Mesenchymal stem cell (in vitro differentiated cells and primary cell): Measurements from ENCODE around the gene ACOT7.

Source experiments
- DNase-seq: peaks from one replicate; pipeline ENCODE4 v3.0.0-alpha.2; 2013
- H2AFZ ChIP-seq: one replicate; pipeline ENCODE4 v1.6.1; 2013; ENCODE audit warnings: low read depth, mild to moderate bottlenecking, control low read depth, inconsistent platforms, low read length, moderate library complexity
- H2AK5ac ChIP-seq: 2 replicates; pipeline ENCODE4 v1.6.1; 2013; ENCODE audit warnings: low read length, moderate library complexity, mild to moderate bottlenecking, inconsistent platforms; ENCODE audit not compliant: severe bottlenecking
- H2BK120ac ChIP-seq: one replicate; pipeline ENCODE4 v1.6.1; 2013; ENCODE audit warnings: low read depth, mild to moderate bottlenecking, inconsistent platforms, low read length, moderate library complexity
- H2BK12ac ChIP-seq, 2 experiments: one replicate each; pipeline ENCODE4 v1.6.1; 2013; ENCODE audit warnings: inconsistent platforms in 2 of 2, low read length in 2 of 2, mild to moderate bottlenecking in 2 of 2, moderate library complexity in 2 of 2, control low read depth in 1 of 2
- H2BK15ac ChIP-seq: one replicate; pipeline ENCODE4 v1.6.1; 2013; ENCODE audit warnings: mild to moderate bottlenecking, low read depth, inconsistent platforms; ENCODE audit not compliant: poor library complexity, severe bottlenecking
- H2BK5ac ChIP-seq: 2 replicates; pipeline ENCODE4 v1.6.1; 2013; ENCODE audit warnings: low read depth, mild to moderate bottlenecking, low read length, control low read depth, inconsistent platforms; ENCODE audit not compliant: poor library complexity, severe bottlenecking
- H3K14ac ChIP-seq, 2 experiments: one replicate each; pipeline ENCODE4 v1.6.1; 2013; ENCODE audit warnings: inconsistent platforms in 2 of 2, low read length in 2 of 2, control low read depth in 1 of 2, mild to moderate bottlenecking in 1 of 2, moderate library complexity in 1 of 2
- H3K18ac ChIP-seq, 2 experiments: one replicate each; pipeline ENCODE4 v1.6.1; 2013; ENCODE audit warnings: inconsistent platforms in 2 of 2, low read length in 2 of 2, control low read depth in 1 of 2, low read depth in 1 of 2, mild to moderate bottlenecking in 1 of 2
- H3K23ac ChIP-seq, 2 experiments: one replicate each; pipeline ENCODE4 v1.6.1; 2013; ENCODE audit warnings: inconsistent platforms in 2 of 2, low read length in 2 of 2, mild to moderate bottlenecking in 2 of 2, moderate library complexity in 2 of 2, control low read depth in 1 of 2
- H3K27ac ChIP-seq: 2 replicates; pipeline ENCODE4 v1.5.1; 2013; ENCODE audit warnings: mild to moderate bottlenecking, moderate library complexity, low read length, control low read depth, inconsistent platforms; ENCODE audit not compliant: poor library complexity, severe bottlenecking
- H3K27me3 ChIP-seq, 2 experiments: 2 replicates each; pipeline versions ENCODE4 v1.6.1 to v1.7.0; 2013; ENCODE audit warnings: low read length in 2 of 2, mild to moderate bottlenecking in 2 of 2, moderate library complexity in 2 of 2, control low read depth in 1 of 2, inconsistent platforms in 1 of 2; ENCODE audit not compliant: control insufficient read depth in 1 of 2, insufficient read depth in 1 of 2
- H3K36me3 ChIP-seq, 2 experiments: 2 replicates each; pipeline versions ENCODE4 v1.6.1 to v1.7.0; 2013; ENCODE audit warnings: low read length in 2 of 2, control low read depth in 1 of 2, inconsistent platforms in 1 of 2, low read depth in 1 of 2, mild to moderate bottlenecking in 1 of 2; ENCODE audit not compliant: insufficient read depth in 2 of 2, control insufficient read depth in 1 of 2
- H3K4ac ChIP-seq, 2 experiments: one replicate each; pipeline ENCODE4 v1.6.1; 2013; ENCODE audit warnings: inconsistent platforms in 2 of 2, low read length in 2 of 2, mild to moderate bottlenecking in 2 of 2, moderate library complexity in 2 of 2, control low read depth in 1 of 2, low read depth in 1 of 2
- H3K4me1 ChIP-seq: 2 replicates; pipeline ENCODE4 v1.6.1; 2013; ENCODE audit warnings: low read depth, low read length, control low read depth; ENCODE audit not compliant: control insufficient read depth, insufficient read depth
- H3K4me2 ChIP-seq: 2 replicates; pipeline ENCODE4 v1.6.1; 2013; ENCODE audit warnings: low read length, mild to moderate bottlenecking, inconsistent platforms; ENCODE audit not compliant: poor library complexity, severe bottlenecking
- H3K4me3 ChIP-seq, 2 experiments: 2 replicates each; pipeline versions ENCODE4 v1.5.1 to v1.7.0; 2013; ENCODE audit warnings: low read length in 2 of 2, mild to moderate bottlenecking in 2 of 2, control low read depth in 1 of 2, low read depth in 1 of 2; ENCODE audit not compliant: insufficient read depth in 1 of 2
- H3K79me1 ChIP-seq: replicated peaks from 2 replicates; pipeline ENCODE4 v1.6.1; 2013; ENCODE audit warnings: mild to moderate bottlenecking, control low read depth, low read length, inconsistent platforms; ENCODE audit not compliant: poor library complexity, severe bottlenecking
- H3K9ac ChIP-seq: 2 replicates; pipeline ENCODE4 v1.7.0; 2013; ENCODE audit warnings: mild to moderate bottlenecking, low read length, moderate library complexity
- H3K9me3 ChIP-seq: 2 replicates; pipeline ENCODE4 v1.7.0; 2013; ENCODE audit warnings: mild to moderate bottlenecking, low read length; ENCODE audit not compliant: control insufficient read depth
- H4K8ac ChIP-seq: one replicate; pipeline ENCODE4 v1.6.1; 2013; ENCODE audit warnings: inconsistent platforms, mild to moderate bottlenecking, low read length, moderate library complexity
- H4K91ac ChIP-seq: one replicate; pipeline ENCODE4 v1.6.1; 2013; ENCODE audit warnings: mild to moderate bottlenecking, low read length, inconsistent platforms
- WGBS: methylation state at CpG from one replicate; pipeline ENCODE4 v1.1.7; 2013; ENCODE audit warnings: mixed read lengths; 5-methylcytosine and 5-hydroxymethylcytosine counted together

ACOT7 gene

DNA sequence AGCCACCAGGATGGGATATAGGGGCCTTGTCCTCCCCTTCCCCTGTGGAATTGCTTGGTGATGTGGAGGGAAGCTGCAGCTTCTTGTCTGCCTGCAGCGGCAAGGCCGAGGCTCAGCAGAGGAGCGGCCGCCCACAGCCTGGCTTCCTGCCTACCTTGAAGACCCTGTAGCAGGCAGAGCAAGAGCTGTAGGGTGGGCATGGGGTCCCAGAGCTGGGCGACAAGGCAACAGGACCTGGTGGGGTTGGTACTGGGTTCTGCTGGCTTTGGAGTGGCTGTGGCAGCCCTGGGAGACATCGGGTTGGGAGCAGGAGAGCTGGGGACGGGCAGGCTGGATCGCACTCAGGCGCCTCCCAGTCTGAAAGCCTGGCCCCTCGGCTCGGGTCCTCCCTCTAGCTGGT, 126.9 kb downstream of the ACOT7 start:
- Histone ChIP-seq H3K27me3 (no peaks in the 10 kb centered on the region), H3K4ac (no peak overlapping the region)
- WGBS, result 91% methylated on average over 11 of the region's 11 CpGs

DNA sequence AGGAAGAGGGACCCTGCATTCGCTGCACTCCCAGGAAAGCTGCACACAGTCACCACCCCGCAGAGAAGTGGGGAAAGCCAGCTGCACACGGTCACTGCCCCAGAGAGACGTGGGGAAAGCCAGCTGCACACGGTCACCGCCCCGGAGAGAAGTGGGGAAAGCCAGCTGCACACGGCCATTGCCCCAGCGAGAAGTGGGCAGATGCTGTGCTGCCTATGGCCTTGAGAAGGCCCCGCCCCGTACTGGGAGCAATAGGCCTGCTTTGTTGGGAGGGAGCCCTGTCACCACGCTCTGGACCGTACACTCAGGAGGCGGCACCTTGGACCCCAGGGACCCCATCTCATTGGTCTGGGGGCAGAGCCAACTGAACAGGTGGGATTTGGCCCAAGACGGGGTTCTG, 128.4 kb downstream of the ACOT7 start:
- no peak overlapping the region for H3K9ac ChIP-seq
- H3K4me2 ChIP-seq, result no peak overlapping the region
- no peak overlapping the region for H3K14ac ChIP-seq
- no peak overlapping the region for H3K4me3 ChIP-seq
- H3K23ac ChIP-seq, result no peak overlapping the region
- H4K91ac ChIP-seq, result no peak overlapping the region
- H2BK15ac ChIP-seq, result no peak overlapping the region
- H3K9me3 ChIP-seq, result no peaks in the 10 kb centered on the region
- H4K8ac ChIP-seq, result no peak overlapping the region
- H3K79me1 ChIP-seq, result no peaks in the 10 kb centered on the region
- DNase-seq, result no peak
- 94% methylated on average over 15 of the region's 15 CpGs for WGBS
- H3K27ac ChIP-seq, result no peak overlapping the region
- H3K27me3 ChIP-seq, result no peaks in the 10 kb centered on the region
- H3K4me1 ChIP-seq, result peaks cover 58% of the 10 kb centered on the region
- no peak overlapping the region for H3K18ac ChIP-seq
- no peak overlapping the region for H2AK5ac ChIP-seq
- no peak overlapping the region for H2AFZ ChIP-seq
- H2BK5ac ChIP-seq, result no peak overlapping the region
- no peak overlapping the region for H2BK12ac ChIP-seq
- no peak overlapping the region for H3K4ac ChIP-seq
- H2BK120ac ChIP-seq, result no peak overlapping the region
- peaks cover 0 to 6% of the 10 kb centered on the region in 2 experiments for H3K36me3 ChIP-seq

More for the DNA sequence above, 126.9 kb downstream of the ACOT7 start:
- Histone ChIP-seq H3K23ac (no peak overlapping the region), H2BK15ac (no peak overlapping the region), H3K4me1 (peaks cover 59% of the 10 kb centered on the region), H3K79me1 (no peaks in the 10 kb centered on the region), H3K36me3 (peaks cover 0 to 12% of the 10 kb centered on the region in 2 experiments), H3K14ac (no peak overlapping the region), H3K9me3 (no peaks in the 10 kb centered on the region), H2AFZ (no peak overlapping the region), H3K9ac (no peak overlapping the region), H3K4me2 (no peak overlapping the region), H2BK12ac (no peak overlapping the region), H2BK5ac (no peak overlapping the region), H3K4me3 (no peak overlapping the region), H4K91ac (no peak overlapping the region), H3K18ac (no peak overlapping the region), H2AK5ac (no peak overlapping the region), H2BK120ac (no peak overlapping the region), H3K27ac (no peak overlapping the region), H4K8ac (no peak overlapping the region)
- DNase-seq, result no peak

DNA sequence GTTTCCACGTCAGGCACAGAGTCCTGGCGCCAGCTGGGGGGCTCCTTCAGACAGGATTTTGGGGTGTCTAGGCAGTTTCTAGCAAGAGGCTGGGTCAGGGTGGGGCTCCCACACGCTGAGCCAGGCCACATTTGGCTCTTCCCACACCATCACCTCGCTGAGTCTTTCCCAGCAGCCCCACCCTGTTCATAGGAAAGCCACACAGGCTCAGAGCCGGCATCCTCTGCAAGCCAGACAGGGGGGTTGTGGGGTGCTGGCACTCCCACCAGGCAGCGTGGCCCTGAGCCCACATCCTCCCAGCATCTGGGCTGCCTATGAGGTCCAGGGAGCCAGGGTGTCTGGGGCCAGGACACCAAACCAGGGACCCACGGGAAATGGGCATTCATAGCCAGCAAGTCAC, 129.9 kb downstream of the ACOT7 start:
- no peaks in the 10 kb centered on the region for H3K9me3 ChIP-seq
- peaks cover 0 to 6% of the 10 kb centered on the region in 2 experiments for H3K36me3 ChIP-seq
- H2BK15ac ChIP-seq, result no peak overlapping the region
- no peak overlapping the region for H2BK5ac ChIP-seq
- H4K8ac ChIP-seq, result no peak overlapping the region
- H3K27ac ChIP-seq, result no peak overlapping the region
- no peak overlapping the region for H2AFZ ChIP-seq
- no peak overlapping the region for H3K4me3 ChIP-seq
- peaks cover 48% of the 10 kb centered on the region for H3K4me1 ChIP-seq
- H3K79me1 ChIP-seq, result no peaks in the 10 kb centered on the region
- no peak overlapping the region for H2BK12ac ChIP-seq
- no peak overlapping the region for H2AK5ac ChIP-seq
- H3K18ac ChIP-seq, result no peak overlapping the region
- H2BK120ac ChIP-seq, result no peak overlapping the region
- WGBS, result 84% methylated on average over 6 of the region's 7 CpGs
- no peak overlapping the region for H4K91ac ChIP-seq
- H3K9ac ChIP-seq, result no peak overlapping the region
- no peak for DNase-seq
- peaks cover 5 to 9% of the 10 kb centered on the region in 2 experiments for H3K27me3 ChIP-seq
- no peak overlapping the region for H3K23ac ChIP-seq
- no peak overlapping the region for H3K4ac ChIP-seq
- H3K14ac ChIP-seq, result no peak overlapping the region
- H3K4me2 ChIP-seq, result no peak overlapping the region

DNA sequence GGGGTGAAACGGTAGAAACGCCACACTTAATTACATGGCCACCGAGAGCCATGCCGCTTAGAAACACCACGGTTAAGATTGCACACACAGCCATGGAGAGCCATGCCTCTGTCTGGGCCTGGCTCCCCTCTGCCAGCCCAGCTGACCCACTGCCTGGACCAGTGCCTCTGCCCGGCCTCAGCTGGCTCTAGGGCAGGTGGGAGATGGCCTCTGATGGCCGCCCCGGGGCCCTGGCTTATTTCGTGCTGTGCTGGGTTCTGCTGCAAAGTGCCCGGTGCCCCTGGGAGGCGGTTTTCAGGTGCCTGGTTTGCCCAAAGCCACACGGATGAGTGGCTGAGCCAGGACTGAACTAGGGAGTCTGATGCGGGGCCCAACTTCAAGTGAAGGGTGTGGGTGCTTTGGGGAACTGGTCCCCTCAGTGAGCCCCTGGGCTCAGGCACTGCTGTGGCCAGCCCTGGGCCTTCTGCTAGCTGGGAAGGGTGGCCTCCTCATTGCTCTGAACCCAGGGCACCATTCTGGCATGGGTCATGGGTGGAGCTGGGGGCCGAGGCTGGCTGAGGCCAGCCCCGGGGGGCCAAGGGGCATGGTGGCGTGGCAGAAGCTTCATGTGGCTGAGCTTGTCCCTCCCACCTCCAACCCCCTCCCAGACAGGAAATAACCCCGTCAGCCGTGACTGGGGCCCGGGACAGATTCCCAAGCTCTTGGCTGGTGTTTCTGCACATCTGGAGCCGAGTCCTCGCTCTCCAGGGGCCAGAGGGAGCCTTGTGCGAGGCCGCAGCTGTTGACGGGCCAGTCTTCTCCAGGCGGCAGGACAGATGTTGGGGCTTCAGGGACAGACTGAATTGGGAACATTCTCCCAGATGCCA, 130.8 kb downstream of the ACOT7 start:
- no peak overlapping the region for H2BK12ac ChIP-seq
- no peak overlapping the region for H2AK5ac ChIP-seq
- H3K14ac ChIP-seq, result no peak overlapping the region
- DNase-seq, result peak; percentile 32
- H3K4ac ChIP-seq, result no peak overlapping the region
- H3K4me2 ChIP-seq, result no peak overlapping the region
- no peak overlapping the region for H4K91ac ChIP-seq
- no peak overlapping the region for H3K4me3 ChIP-seq
- no peak overlapping the region for H2BK5ac ChIP-seq
- H3K79me1 ChIP-seq, result no peaks in the 10 kb centered on the region
- H4K8ac ChIP-seq, result no peak overlapping the region
- H3K18ac ChIP-seq, result no peak overlapping the region
- H2AFZ ChIP-seq, result no peak overlapping the region
- H3K9me3 ChIP-seq, result no peaks in the 10 kb centered on the region
- H2BK15ac ChIP-seq, result no peak overlapping the region
- H3K23ac ChIP-seq, result no peak overlapping the region
- H3K27me3 ChIP-seq, result peaks cover 5 to 9% of the 10 kb centered on the region in 2 experiments
- WGBS, result 71% methylated on average over 25 of the region's 25 CpGs
- H3K27ac ChIP-seq, result no peak overlapping the region
- H3K36me3 ChIP-seq, result peaks cover 0 to 6% of the 10 kb centered on the region in 2 experiments
- no peak overlapping the region for H3K9ac ChIP-seq
- H3K4me1 ChIP-seq, result peaks cover 42% of the 10 kb centered on the region
- H2BK120ac ChIP-seq, result no peak overlapping the region
